GM21825 (cell line): ENCODE data around the gene RAD21L1.
A peak's percentile ranks its signal among the peaks of the same experiment; 100 is the strongest.

Experiments
- ATAC-seq: cut with Tn5 transposase; IDR thresholded peaks from one replicate; pipeline ENCODE4 v1.9.1; 2021; ENCODE audit warnings: mild to moderate bottlenecking, moderate library complexity; ENCODE audit not compliant: unreplicated experiment

The RAD21L1 gene

DNA sequence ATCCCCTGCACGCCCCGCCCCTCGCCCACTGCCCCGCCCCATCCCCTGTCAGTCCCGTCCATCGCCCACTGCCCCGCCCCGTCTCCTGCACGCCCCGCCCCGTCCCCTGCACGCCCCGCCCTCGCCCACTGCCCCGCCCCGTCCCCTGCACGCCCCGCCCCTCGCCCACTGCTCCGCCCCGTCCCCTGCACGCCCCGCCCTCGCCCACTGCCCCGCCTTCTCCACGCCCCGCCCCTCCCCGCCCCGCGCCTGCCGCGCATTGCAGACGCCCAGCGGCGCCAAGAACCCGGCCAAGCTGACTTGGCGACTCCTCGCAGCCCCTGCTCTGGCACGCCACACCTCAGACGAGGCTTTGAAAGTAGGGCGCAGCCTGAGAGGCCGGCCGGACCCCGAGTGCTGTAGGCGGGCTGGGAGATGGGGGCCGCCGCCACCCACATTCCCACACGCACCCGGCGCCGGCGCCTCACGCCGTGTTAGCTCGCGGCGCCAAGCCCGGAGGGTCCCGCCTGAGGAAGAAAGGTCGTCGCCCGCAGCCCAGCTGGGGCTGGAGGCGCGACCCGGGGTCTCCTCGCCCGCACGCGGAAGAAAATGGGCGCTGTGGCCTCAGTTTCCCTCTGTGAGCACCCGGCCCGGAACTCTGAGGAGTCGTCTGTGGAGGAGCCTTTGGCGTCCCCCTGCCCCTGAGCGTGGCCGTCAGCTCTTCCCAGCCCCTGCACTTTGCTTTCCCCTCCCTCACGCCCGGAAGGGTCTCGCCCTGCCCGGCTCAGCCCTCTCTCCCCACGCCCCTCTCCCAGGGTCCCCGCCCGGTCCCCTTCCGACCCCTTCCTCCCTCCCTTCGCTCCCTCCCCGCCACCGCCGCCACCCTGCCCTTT is at the start of gene RAD21L1:
RAD21L1 (plus strand) TSS at position 262 of the 872 bp plus-strand sequence. CDS start 2,410 bp downstream, outside the sequence.
- ATAC-seq = peak; percentile 56

DNA sequence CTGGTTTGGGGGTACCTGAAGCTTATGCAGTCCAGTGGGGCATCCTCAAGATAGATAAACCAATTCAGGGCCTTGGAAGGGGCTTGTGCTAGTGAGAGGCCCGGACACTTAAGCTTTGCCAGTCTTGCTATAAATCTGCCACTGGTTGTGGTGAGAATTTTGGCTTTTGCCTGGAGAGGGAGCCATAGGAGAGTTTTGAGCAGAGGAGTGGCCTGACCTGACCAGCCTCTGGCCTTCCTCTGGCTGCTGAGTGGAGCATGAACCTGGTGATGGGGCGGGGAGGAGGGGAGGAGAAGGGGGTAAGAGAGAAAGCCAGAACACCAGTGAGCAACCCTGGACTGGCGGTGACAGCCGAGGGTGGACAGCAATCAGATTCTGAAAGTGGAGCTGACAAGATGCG is 48.2 kb upstream of the RAD21L1 start:
- ATAC-seq = no peak

DNA sequence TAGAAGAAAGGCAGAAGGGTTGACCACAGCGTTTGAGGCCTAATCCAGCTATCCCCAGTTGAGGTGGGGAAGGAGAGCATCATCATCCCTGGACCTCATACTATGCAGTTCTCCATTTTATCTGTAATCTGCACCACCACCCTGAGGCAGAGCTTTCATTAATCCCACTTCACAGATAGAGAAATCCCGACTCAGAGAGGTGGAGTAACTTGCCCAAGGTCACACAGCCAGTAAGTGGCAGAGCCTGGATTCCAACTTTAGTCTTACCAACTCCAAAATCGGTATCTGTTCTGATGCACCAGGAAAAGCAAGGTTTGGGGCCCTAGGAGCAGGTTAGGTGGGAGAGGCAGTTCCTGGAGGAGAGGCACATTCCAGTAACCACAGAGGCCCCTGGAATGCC is 47.7 kb upstream of the RAD21L1 start:
- ATAC-seq = no peak

DNA sequence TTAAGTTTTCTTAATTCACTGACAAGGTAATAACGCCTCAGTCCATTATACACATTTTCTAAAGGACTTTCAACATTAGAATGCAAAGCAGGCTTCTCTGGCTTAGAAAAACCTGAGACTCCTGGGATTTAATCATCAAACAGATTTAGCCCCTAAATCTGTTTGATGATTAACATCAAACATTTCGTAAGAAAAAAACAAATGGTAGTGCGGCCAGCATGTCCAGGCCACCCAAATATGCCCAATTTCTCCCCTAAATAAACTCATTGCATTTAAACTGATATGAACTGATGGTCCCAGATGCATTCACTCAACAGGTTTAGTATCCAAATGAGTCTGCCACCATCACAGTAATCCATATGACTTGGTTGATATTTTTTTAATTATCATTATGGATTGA is 47.2 kb upstream of the RAD21L1 start:
- ATAC-seq = no peak

DNA sequence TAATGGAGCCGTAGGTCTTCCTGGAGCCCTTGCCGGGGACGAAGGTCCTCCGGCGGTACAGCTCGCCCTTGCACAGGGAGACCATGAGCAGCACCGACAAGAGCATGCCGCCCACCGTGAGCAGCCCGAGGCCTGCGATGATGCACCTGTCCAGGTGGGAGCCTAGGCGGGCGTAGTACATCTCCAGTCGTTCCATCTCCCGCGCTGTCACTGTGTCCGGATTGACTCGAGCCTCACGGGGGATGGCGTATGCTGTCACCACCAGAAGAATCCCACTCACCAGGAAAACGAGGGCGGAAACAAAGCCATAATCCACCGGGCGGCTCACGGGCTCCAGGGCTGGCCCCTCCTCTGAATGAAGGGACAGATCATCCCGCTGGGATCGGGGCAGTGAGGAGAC is 44.9 kb upstream of the RAD21L1 start:
- ATAC-seq = no peak

DNA sequence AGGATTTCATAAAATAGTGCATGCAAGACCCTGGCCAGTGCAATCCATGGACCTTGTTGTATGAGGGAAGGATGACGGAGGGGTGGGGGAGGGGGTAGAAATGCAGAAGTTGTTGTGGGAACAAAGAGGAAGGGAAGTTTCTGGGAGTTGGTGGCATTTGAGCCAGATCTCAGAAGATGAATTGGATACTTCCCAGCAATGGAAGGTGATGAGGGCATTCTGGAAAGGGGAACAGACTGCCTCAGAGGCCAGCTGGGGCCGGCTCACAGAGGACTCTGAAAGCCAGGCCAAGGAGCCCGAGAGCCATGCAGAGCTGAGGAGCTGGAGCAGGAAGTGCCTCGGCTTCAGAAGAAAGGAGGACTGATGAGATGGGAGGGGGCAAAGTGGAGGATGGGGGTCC is 43.7 kb upstream of the RAD21L1 start:
- no peak for ATAC-seq

DNA sequence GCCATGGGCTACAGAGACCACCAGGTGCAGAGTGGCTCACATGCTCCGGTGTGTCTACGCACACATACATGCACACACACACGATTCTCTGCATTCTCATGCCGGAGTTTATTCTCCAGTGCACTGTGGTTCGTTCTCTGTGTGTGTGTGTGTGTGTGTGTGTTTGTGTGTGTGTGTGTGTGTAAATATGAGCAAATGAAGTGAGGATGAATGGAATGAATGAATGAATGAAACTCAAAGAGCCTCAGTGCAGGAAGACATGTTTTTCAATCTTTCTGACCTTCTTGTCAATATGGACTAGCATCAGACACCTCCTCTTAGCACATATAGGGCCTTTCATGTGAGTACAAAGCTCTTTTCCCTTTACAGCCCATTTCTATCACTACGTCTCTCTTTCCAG is 42.7 kb upstream of the RAD21L1 start:
- no peak for ATAC-seq

DNA sequence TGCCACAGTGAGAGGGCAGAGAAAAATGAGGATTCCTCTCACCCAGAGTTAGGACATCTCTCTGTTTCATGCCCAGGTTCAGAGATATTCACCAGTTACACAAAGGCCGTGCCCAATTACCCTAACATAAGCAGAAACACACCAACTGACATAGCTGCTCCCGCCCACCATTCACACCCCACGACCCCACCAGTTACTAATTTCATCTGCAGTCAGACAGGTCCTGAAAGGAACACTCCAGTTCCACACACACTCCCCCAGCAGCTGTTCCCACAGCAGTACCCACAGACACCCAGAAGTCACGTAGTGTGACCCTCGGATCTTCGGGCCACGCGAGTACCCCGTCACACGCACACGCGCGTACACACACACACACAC is 41.6 kb upstream of the RAD21L1 start:
- ATAC-seq = no peak

DNA sequence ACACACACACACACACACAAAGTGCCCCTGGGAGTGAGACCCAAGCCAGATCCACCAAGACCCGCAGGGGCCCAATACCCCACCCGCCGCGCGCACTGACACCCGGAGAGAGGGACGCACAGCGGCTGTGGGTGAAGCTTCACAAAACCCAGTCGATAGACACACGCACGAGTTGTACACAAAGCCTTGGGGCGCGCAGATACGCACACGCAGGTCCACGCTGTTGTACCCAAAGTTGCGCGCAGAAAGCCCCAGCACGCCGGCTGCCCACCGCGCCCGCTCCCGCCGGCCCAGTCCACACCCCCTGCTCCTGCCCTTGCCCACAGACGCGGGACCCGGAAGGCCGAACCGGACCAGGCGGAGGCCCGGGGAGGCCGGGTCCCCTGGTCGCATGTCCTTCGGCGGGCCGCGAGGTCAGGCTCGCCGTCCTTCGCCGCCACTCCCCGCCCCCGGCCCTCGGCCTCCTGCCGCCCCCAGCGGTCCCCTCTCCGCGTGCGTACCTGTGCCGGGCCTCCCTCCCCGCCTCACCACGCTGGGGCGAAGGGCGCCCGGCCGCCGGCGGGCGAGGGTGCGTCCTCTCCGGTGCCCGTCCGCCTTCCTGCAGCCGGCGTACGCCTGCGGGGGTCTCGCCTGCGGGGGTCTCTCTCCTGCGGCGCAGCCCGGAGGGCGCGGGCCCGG is 41.1 kb upstream of the RAD21L1 start, which contains the start of gene TMEM74B:
TMEM74B (minus strand) TSS at position 344 of the 678 bp plus-strand sequence. CDS start 1,180 bp downstream, outside the sequence.
- ATAC-seq = no peak

DNA sequence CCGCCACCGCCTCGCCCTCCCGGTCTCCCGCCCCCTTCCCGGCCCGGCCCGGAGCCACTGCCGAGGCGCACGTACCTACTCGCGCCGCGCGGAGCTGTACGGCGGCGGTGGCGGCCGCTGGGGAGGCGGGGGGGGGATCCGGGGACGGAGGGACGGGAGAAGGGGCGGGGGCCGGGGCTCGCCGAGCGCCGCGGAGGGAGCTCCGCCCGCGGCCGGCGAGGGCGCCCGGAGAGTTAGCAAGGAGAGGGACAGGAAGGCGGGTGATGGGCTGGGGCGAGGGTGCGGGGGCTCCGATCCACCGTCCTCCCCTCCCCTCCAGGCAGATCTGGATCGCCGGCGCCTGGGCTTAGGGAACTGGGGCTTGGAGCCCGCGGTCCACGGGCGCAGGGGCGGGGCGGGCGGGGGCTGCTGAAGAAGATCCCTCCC is 40.5 kb upstream of the RAD21L1 start:
- no peak for ATAC-seq

DNA sequence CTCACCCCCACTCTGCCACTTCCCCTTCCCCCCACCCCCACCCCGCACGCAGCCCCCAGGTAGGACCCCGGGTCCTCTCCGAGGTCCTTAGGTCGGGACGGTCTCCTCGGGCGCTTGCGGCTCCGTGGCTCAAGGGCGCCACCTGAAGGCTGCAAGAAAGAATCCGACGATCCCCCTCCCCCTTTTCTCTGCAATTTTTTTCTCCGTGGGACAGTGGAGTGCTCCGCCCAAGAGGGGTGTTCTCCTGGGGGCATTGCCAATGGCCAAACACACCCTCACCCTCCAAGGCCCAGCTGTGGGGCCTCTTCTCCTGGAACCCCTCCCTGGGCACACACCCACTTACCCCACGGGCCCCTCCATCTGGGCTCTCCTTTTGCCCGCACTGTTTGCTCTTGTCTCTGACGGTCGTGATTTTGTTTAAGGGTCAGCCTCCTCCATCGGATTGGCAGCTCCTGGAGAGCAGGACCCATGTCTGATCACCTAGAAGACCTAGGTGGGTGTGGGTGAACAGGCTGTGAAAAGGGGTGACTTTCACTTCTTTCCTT is 40.0 kb upstream of the RAD21L1 start:
- no peak for ATAC-seq

DNA sequence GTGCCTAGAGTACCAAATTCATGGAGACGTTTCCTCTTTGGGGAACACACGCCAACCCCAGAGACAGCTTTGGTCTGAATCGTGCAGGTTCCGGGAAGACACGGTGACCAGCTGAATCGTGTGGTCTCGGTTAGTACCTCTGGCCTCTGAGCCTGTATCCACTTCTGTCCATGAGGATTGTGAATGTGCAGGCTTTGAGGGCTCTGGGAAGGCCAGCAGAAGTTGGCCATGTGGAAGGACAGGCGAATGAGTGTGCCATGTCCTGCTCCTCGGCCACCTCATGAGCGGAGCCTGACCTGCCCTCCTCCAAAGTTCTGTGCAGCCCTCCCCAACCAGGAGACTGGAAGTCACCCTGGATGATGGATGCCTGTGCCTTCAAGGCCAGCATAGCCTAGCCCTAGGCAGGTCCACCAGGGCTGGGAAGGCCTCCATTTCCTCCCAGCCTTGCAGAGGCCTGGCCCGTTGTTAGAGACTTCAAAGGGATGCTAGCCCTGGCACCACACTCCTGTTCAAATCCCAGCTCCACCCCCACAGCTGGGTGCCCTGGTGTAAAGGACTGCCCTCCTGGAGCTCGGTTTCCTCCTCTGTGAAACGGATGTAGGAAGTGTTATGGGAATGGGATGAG is 39.4 kb upstream of the RAD21L1 start:
- ATAC-seq = no peak

DNA sequence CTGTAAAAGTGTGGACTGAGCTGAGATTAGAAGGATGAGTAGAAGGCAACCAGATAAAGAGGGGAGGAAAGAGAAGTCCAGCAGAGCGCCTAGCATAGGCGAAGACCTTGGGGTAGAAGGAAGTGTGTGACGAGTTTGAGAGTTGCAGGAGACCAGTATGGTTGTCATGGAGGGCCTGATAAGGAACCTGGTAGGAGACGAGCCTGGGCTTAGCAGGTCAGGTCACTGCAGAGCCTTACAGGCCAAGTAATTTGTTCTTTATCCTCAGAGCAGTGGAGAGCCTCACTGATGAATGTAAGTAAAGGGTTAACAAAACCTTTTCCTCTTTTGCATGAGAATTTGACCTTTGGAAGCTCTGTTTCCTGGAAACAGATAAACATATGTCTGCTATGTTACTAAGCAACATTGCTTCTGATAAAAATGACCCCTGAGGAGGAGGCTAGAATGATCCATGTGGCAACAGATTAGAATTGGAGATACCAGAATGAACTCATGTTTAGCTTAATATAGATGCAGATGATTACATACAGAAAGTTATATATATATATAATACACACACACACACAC is 38.2 kb upstream of the RAD21L1 start:
- no peak for ATAC-seq

DNA sequence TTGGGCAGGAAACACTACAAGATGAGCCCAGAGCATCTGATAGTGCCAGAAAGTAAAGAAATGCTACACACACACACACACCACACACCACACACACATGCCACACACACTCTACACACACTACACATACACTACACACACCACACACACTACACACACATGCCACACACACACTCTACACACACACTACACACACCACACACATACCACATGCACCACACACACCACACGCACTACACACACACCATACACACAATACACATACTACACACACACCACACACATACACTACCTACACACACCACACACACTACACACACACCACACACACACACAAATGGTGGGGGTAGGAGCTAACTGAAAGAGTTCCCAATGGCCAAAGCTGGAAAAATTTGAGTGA is 37.5 kb upstream of the RAD21L1 start:
- no peak for ATAC-seq

DNA sequence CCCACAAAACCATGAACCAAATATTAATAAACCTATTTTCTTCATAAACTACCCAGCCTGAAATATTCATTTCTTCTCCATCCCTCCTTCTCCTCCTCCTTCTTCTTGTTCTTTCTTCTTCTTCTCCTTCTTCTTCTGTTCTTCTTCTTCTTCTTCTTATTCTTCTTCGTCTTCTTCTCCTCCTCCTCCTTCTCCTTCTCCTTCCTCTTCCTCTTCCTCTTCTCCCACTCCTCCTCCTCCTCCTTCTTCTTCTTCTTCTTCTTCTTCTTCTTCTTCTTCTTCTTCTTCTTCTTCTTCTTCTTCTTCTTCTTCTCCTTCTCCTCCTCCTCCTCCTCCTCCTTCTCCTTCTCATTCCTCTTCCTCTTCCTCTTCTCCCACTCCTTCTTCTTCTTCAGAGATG is 36.0 kb upstream of the RAD21L1 start:
- ATAC-seq = no peak

DNA sequence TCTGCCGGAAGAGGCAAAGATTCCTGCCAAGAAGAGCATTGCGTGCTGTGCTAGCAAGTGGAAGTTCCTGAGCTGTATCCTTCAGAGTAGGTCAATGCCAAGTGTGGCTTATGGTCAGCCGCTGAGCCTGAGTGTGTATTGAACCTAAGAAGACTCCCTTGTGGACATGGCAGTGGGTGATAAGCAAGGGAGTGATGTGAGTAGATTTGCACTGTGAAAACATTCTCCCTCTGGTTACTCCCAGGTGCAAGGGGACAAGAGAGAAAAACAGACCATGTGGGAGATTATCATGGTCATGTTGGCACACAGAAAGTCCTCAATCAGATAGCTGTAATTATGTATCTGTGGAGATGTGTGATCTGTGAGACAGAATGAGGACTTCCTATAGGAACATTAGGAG is 35.0 kb upstream of the RAD21L1 start:
- no peak for ATAC-seq

DNA sequence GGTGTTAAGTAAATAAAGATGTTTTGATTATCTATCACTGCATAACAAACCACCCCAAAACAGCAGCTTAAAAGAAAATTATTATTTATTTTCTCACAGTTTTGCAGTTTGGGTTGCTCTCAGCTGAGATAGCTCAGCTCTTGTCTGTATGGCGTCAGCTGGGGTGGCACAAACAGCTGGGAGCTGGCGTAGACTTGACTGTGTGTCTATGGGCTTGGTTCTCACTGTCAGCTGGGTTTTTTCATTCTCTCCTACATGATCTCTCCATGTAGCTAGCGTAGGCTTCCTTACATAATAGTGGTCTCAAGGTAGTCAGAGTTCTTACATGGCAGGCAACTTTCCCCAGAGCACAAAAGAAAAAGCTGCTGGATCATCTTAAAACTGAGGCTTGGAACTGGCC is 34.5 kb upstream of the RAD21L1 start:
- ATAC-seq = no peak

DNA sequence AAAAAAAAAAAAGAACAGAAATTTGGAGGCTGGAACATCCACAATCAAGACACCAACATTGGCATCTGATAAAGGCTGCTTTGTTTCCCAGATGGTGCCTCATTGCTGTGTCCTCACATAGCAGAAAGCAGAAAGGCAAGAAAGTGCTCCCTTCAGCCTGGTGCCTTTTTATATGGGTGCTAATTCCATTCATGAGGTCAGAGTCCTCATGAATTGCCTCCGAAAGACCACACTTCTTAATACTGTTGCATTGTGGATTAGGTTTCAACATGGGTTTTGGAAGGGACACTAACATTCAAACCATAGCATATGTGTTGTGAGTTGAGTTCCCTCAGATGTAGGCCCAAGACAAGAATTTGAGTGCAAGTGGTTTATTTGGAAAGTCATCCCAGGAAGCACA is 30.6 kb upstream of the RAD21L1 start:
- ATAC-seq = no peak

DNA sequence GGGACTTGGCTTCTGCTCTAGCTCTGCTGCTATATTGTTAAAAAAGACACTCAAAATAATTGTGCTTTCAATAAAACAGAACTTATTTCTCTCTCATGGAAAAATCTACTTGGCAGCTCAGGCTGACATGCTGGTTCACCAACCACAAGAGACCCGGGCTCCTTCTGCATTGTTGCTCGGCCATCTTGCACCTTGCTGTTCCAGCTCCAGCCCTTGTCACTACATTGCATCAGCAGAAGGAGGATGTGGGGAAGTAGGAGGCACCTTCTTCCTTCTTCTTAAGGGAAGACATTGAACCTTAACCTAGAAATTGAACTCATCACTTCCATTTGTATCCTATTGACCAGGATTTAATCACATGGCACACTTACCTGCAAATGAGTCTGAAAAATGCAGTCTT is 29.2 kb upstream of the RAD21L1 start:
- ATAC-seq = no peak

DNA sequence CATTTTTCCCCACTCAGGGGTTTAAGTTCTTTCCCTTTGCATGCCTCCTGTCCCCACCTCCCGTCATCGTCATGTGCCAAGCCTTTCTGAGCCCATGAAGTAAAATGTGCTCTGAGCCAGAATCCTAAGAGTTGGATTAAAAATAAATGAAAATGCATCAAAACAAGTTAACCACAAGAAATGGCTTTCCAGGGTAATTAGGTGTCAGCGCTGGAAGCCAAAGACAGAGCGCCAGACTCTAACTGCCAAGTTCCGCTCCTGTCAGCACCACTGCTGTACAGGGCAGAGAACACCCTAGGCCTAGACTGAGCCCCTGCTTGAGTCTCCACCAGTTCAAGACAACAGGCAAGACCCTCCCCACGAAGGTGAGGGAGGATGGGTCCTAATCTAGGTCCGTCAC is 28.0 kb upstream of the RAD21L1 start:
- no peak for ATAC-seq

DNA sequence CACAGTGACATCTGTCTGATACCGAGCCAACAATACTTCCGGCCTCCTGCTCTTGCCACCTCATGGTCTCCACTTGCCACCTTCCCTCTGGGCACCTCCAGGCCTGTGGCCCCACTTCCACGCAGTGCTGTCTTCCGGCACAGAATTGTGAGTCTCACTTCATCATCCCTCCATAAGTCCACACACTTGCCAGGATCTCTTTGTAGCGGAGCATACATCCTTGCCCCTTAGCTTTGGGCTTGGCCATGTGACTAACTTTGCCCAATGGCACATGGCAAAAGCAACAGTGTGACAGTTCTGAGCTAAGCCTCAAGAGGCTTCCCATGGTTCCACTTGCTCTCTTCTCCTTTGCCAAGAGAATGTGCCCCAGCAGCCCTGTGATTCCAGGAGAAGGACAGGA is 27.1 kb upstream of the RAD21L1 start:
- no peak for ATAC-seq
